HFF-Myc (cell line): ENCODE data around the gene NCOA5.

ENCODE experiments used
- DNase-seq: peaks from one replicate; pipeline ENCODE4 v3.0.0-alpha.2; 2011; ENCODE audit warnings: low read depth; ENCODE audit errors: extremely low read depth
- H3K4me3 ChIP-seq: replicated peaks from 2 replicates; pipeline ENCODE4 v1.5.1; 2011; ENCODE audit warnings: low read depth, mild to moderate bottlenecking, control low read depth, low read length
- CTCF ChIP-seq: IDR thresholded peaks from 2 replicates; pipeline ENCODE4 v1.5.1; 2012; ENCODE audit warnings: mild to moderate bottlenecking, low read depth, low read length, control low read depth; ENCODE audit errors: missing control alignments

NCOA5 gene

GRCh38 chr20:46031701-46032254 lies 58.0 kb downstream of the NCOA5 start:
- no peak overlapping the region for H3K4me3 ChIP-seq
- TF ChIP-seq CTCF = no peak
- no peak for DNase-seq

- H3K4me3 ChIP-seq = no peak overlapping the region
- no peak for TF ChIP-seq CTCF
- DNase-seq = no peak
Measured at GRCh38 chr20:46031014-46031569, 58.7 kb downstream of the NCOA5 start.

GRCh38 chr20:46030284-46031013 lies 59.3 kb downstream of the NCOA5 start:
- DNase-seq = no peak
- H3K4me3 ChIP-seq = no peak overlapping the region
- no peak for TF ChIP-seq CTCF

GRCh38 chr20:46028772-46029371 lies 60.9 kb downstream of the NCOA5 start, which contains the start of gene SLC12A5:
TSS of gene SLC12A5 (plus strand) at chr20:46029215. CDS start at chr20:46029345, 130 bp downstream.
- TF ChIP-seq CTCF = no peak
- H3K4me3 ChIP-seq = no peak within 1 kb of the TSS

GRCh38 chr20:46028110-46028509 lies 61.7 kb downstream of the NCOA5 start:
- no peak for TF ChIP-seq CTCF
- DNase-seq = no peak
- no peak overlapping the region for H3K4me3 ChIP-seq

More at GRCh38 chr20:46028772-46029371, 60.9 kb downstream of the NCOA5 start, which contains the start of gene SLC12A5:
- DNase-seq = no peak

GRCh38 chr20:46027245-46027853 lies 62.4 kb downstream of the NCOA5 start:
- H3K4me3 ChIP-seq = no peak overlapping the region
- peak; percentile 40 for DNase-seq
- no peak for TF ChIP-seq CTCF
